HG02571 (cell line): ENCODE data around the gene SLC43A1.

Experiments used
- ATAC-seq: cut with Tn5 transposase; IDR thresholded peaks from one replicate; pipeline ENCODE4 v1.9.1; 2021; ENCODE audit warnings: mild to moderate bottlenecking, moderate library complexity; ENCODE audit not compliant: unreplicated experiment

SLC43A1 gene

GRCh38 chr11:57529012-57529411, 13.5 kb upstream of the SLC43A1 start:
- no peak for ATAC-seq

GRCh38 chr11:57527056-57527631, 11.6 kb upstream of the SLC43A1 start:
- no peak for ATAC-seq

GRCh38 chr11:57523419-57523818, 7.9 kb upstream of the SLC43A1 start:
- ATAC-seq = no peak

- ATAC-seq = no peak
These were observed 5.6 kb upstream of the SLC43A1 start for GRCh38 chr11:57521116-57521515.

GRCh38 chr11:57516061-57516443, 550 bp upstream of the SLC43A1 start:
- ATAC-seq = no peak

GRCh38 chr11:57514538-57515331, 767 bp downstream of the SLC43A1 start:
- no peak for ATAC-seq

- no peak for ATAC-seq
These were observed 1.5 kb downstream of the SLC43A1 start for GRCh38 chr11:57513911-57514537.

GRCh38 chr11:57513452-57513795, 2.1 kb downstream of the SLC43A1 start:
- ATAC-seq = no peak

- ATAC-seq = no peak
These were observed 2.7 kb downstream of the SLC43A1 start for GRCh38 chr11:57512646-57513451.

- ATAC-seq = no peak
These were observed 3.6 kb downstream of the SLC43A1 start for GRCh38 chr11:57511741-57512430.

- no peak for ATAC-seq
These were observed 6.9 kb downstream of the SLC43A1 start for GRCh38 chr11:57508341-57509170.

- ATAC-seq = no peak
These were observed 9.0 kb downstream of the SLC43A1 start for GRCh38 chr11:57506522-57506921.

- no peak for ATAC-seq
These were observed 11.0 kb downstream of the SLC43A1 start for GRCh38 chr11:57504511-57504910.

GRCh38 chr11:57502870-57503269, 12.6 kb downstream of the SLC43A1 start:
- ATAC-seq = no peak

GRCh38 chr11:57502376-57502775, 13.1 kb downstream of the SLC43A1 start:
- no peak for ATAC-seq

GRCh38 chr11:57501953-57502352, 13.5 kb downstream of the SLC43A1 start:
- no peak for ATAC-seq

- no peak for ATAC-seq
These were observed 14.6 kb downstream of the SLC43A1 start for GRCh38 chr11:57500926-57501325.

GRCh38 chr11:57500515-57500914, 15.0 kb downstream of the SLC43A1 start:
- no peak for ATAC-seq

- ATAC-seq = peak; percentile 11
These were observed 15.5 kb downstream of the SLC43A1 start for GRCh38 chr11:57499983-57500461.
